Stimulated activated CD4-positive, alpha-beta T cell treated with anti-CD3 and anti-CD28 coated beads, Interleukin-1b, Interleukin-23, amount 100 ng/mL, for 48 hours (primary cell): ENCODE data around the gene PPIL6.

Experiments used
- DNase-seq: peaks from one replicate; pipeline ENCODE4 v3.0.0-alpha.2; 2020

Gene PPIL6

GRCh38 chr6:109449064-109449794 is 8.8 kb upstream of the PPIL6 start:
- no peak for DNase-seq

GRCh38 chr6:109448615-109449014 is 8.2 kb upstream of the PPIL6 start:
- no peak for DNase-seq

GRCh38 chr6:109447878-109448555 is 7.6 kb upstream of the PPIL6 start:
- DNase-seq = no peak

- no peak for DNase-seq
These were observed 6.7 kb upstream of the PPIL6 start for GRCh38 chr6:109447087-109447486.

- no peak for DNase-seq
These were observed 6.1 kb upstream of the PPIL6 start for GRCh38 chr6:109446541-109446940.

- no peak for DNase-seq
These were observed 5.6 kb upstream of the PPIL6 start for GRCh38 chr6:109446072-109446471.

GRCh38 chr6:109445382-109445781 is 5.0 kb upstream of the PPIL6 start:
- DNase-seq = no peak

GRCh38 chr6:109443425-109443950 is 3.1 kb upstream of the PPIL6 start:
- no peak for DNase-seq

- DNase-seq = no peak
These were observed 2.0 kb upstream of the PPIL6 start for GRCh38 chr6:109442393-109442924.

GRCh38 chr6:109441069-109441816 is 815 bp upstream of the PPIL6 start:
- no peak for DNase-seq

- no peak for DNase-seq
These were observed 4.4 kb downstream of the PPIL6 start for GRCh38 chr6:109436041-109436440.

- DNase-seq = no peak
These were observed 6.0 kb downstream of the PPIL6 start for GRCh38 chr6:109434456-109434855.

GRCh38 chr6:109429496-109429895 is 10.9 kb downstream of the PPIL6 start:
- no peak for DNase-seq

GRCh38 chr6:109428889-109429477 is 11.4 kb downstream of the PPIL6 start:
- no peak for DNase-seq

- DNase-seq = no peak
These were observed 15.5 kb downstream of the PPIL6 start for GRCh38 chr6:109424946-109425345.

GRCh38 chr6:109421184-109421583 is 19.2 kb downstream of the PPIL6 start:
- DNase-seq = no peak

- no peak for DNase-seq
These were observed 19.7 kb downstream of the PPIL6 start for GRCh38 chr6:109420751-109421150.

GRCh38 chr6:109417646-109418045 is 22.8 kb downstream of the PPIL6 start:
- no peak for DNase-seq

- DNase-seq = no peak
These were observed 29.4 kb downstream of the PPIL6 start for GRCh38 chr6:109411034-109411433.

- no peak for DNase-seq
These were observed 34.2 kb downstream of the PPIL6 start for GRCh38 chr6:109406196-109406595.

GRCh38 chr6:109397020-109397419 is 43.4 kb downstream of the PPIL6 start:
- no peak for DNase-seq

GRCh38 chr6:109396046-109396718 is 44.2 kb downstream of the PPIL6 start:
- no peak for DNase-seq
